GM12878 (cell line): ENCODE data around the gene ADAMTS2. TPM values are rescaled to one million over a fixed set of nuclear protein-coding genes. Genes with fewer than 3 reads are reported as not detected.

ENCODE experiments used
- ATAC-seq: fragments of 200-7000 bp; cut with Tn5 transposase; 3 replicates; pipeline ENCODE4 v1.9.1; 2020; ENCODE audit warnings: mild to moderate bottlenecking, moderate library complexity
- BruUV-seq: library from RNA; stranded (reverse); fragments of 400-500 nt; replicated peaks from 2 replicates; lab custom pipeline; 2021; lab: Mats Ljungman, UMichigan
- CTCF ChIA-PET: fragments of 300-600 bp; sonication (Branson Sonifier 250); formaldehyde crosslinking; extraction: SDS; loops from one replicate; lab custom pipeline; 2021; ENCODE audit warnings: inconsistent platforms; lab: Yijun Ruan, JAX
- POLR2A ChIA-PET: fragments of 350-600 bp; formaldehyde crosslinking; extraction: SDS; loops from one replicate; lab custom pipeline; 2021; ENCODE audit warnings: inconsistent platforms; lab: Charles Lee
- RAD21 ChIA-PET: fragments of 300-600 bp; sonication (Branson Sonifier 250); formaldehyde crosslinking; loops from one replicate; lab custom pipeline; 2023; ENCODE audit warnings: antibody characterized with exemption; ENCODE audit not compliant: unreplicated experiment; lab: Charles Lee
- SMC1A ChIA-PET: fragments of 300-600 bp; sonication (Branson Sonifier 250); formaldehyde crosslinking; loops from one replicate; lab custom pipeline; 2023; ENCODE audit not compliant: unreplicated experiment, uncharacterized antibody; lab: Charles Lee
- DNase-seq: peaks from one replicate; pipeline ENCODE4 v3.0.0-alpha.2; 2011; ENCODE audit warnings: low read depth, low spot score
- FAIRE-seq: peaks from 3 replicates; lab custom pipeline; 2011; peaks lifted over from hg19 to GRCh38; lab: Jason Lieb, UNC
- H2AFZ ChIP-seq: 2 replicates; pipeline ENCODE4 v1.6.0; 2011; ENCODE audit warnings: low read depth, low read length, control low read depth; ENCODE audit not compliant: control insufficient read depth
- H3K27ac ChIP-seq: 2 replicates; pipeline ENCODE4 v1.5.1; 2011; ENCODE audit warnings: control low read depth; ENCODE audit not compliant: control insufficient read depth, insufficient read depth
- H3K27me3 ChIP-seq, 2 experiments: replicated peaks in 1 of 2; 2 replicates each; pipeline versions ENCODE4 v1.6.0 to v1.6.1; 2011; ENCODE audit warnings: low read length in 1 of 2; ENCODE audit not compliant: control insufficient read depth in 2 of 2, insufficient read depth in 2 of 2
- H3K36me3 ChIP-seq, 2 experiments: 2 replicates each; pipeline ENCODE4 v1.5.1; 2011; ENCODE audit warnings: low read length in 1 of 2; ENCODE audit not compliant: control insufficient read depth in 2 of 2, insufficient read depth in 2 of 2
- H3K4me1 ChIP-seq: 2 replicates; pipeline ENCODE4 v1.6.1; 2011; ENCODE audit warnings: mild to moderate bottlenecking, low read length, moderate library complexity, mixed read lengths; ENCODE audit not compliant: control insufficient read depth, insufficient read depth
- H3K4me2 ChIP-seq: 2 replicates; pipeline ENCODE4 v1.6.0; 2011; ENCODE audit warnings: control low read depth; ENCODE audit not compliant: control insufficient read depth, insufficient read depth
- H3K4me3 ChIP-seq: fragments of 200-600 bp; sonication (generic); 2 replicates; pipeline ENCODE4 v1.5.1; 2016
- H3K79me2 ChIP-seq: 2 replicates; pipeline ENCODE4 v1.6.0; 2011; ENCODE audit warnings: low read length; ENCODE audit not compliant: control insufficient read depth, insufficient read depth
- H3K9ac ChIP-seq: 2 replicates; pipeline ENCODE4 v1.8.0; 2011; ENCODE audit warnings: low read length, control low read depth, mixed read lengths; ENCODE audit not compliant: control insufficient read depth, insufficient read depth
- H3K9me3 ChIP-seq: replicated peaks from 3 replicates; pipeline ENCODE4 v1.5.1; 2011; ENCODE audit warnings: mild to moderate bottlenecking, low read length; ENCODE audit not compliant: control insufficient read depth, insufficient read depth
- H4K20me1 ChIP-seq: 2 replicates; pipeline ENCODE4 v1.6.0; 2011; ENCODE audit not compliant: control insufficient read depth, insufficient read depth
- CHD1 ChIP-seq: IDR thresholded peaks from 2 replicates; pipeline ENCODE4 v1.6.1; 2012; ENCODE audit warnings: low read depth, low read length, improper control_type of control experiment
- CHD4 ChIP-seq: fragments of 200-600 bp; sonication (generic); IDR thresholded peaks from 2 replicates; pipeline ENCODE4 v1.6.1; 2016; ENCODE audit warnings: mild to moderate bottlenecking
- CUX1 ChIP-seq: IDR thresholded peaks from 2 replicates; pipeline ENCODE4 v1.6.1; 2012; ENCODE audit warnings: improper control_type of control experiment, low read depth, low read length; ENCODE audit not compliant: insufficient replicate concordance
- DPF2 ChIP-seq: fragments of 450-650 bp; IDR thresholded peaks from 2 replicates; pipeline ENCODE4 v1.6.1; 2017; ENCODE audit warnings: mild to moderate bottlenecking
- IKZF1 ChIP-seq: fragments of 450-650 bp; conservative IDR thresholded peaks from 2 replicates; pipeline ENCODE4 v1.6.1; 2017; ENCODE audit warnings: antibody characterized with exemption, mild to moderate bottlenecking
- MLLT1 ChIP-seq: fragments of 450-650 bp; IDR thresholded peaks from 2 replicates; pipeline ENCODE4 v1.6.1; 2016; ENCODE audit warnings: mild to moderate bottlenecking
- MTA3 ChIP-seq: IDR thresholded peaks from 2 replicates; pipeline ENCODE4 v1.6.1; 2012; ENCODE audit warnings: low read length, inconsistent platforms, borderline replicate concordance
- MXI1 ChIP-seq: fragments of 150-350 bp; IDR thresholded peaks from 2 replicates; pipeline ENCODE4 v1.6.1; 2011; ENCODE audit warnings: low read depth, mild to moderate bottlenecking, inconsistent platforms, low read length, improper control_type of control experiment
- NR2F1 ChIP-seq: fragments of 450-650 bp; conservative IDR thresholded peaks from 2 replicates; pipeline ENCODE4 v1.6.1; 2017; ENCODE audit warnings: mild to moderate bottlenecking
- TARDBP ChIP-seq: IDR thresholded peaks from 2 replicates; pipeline ENCODE4 v1.6.1; 2016; ENCODE audit warnings: borderline replicate concordance
- USF1 ChIP-seq: IDR thresholded peaks from 2 replicates; pipeline ENCODE4 v1.6.1; 2011; ENCODE audit warnings: borderline replicate concordance, low read depth, mild to moderate bottlenecking, moderate library complexity, mixed read lengths, low read length; ENCODE audit not compliant: insufficient read depth; ENCODE audit errors: extremely low read length
- WGBS: methylation state at CpG from one replicate; pipeline ENCODE4 v1.1.6; 2016; ENCODE audit warnings: low lambda C conversion rate; ENCODE audit not compliant: insufficient replicate concordance, insufficient coverage; ENCODE audit errors: missing lambda C conversion rate; 5-methylcytosine and 5-hydroxymethylcytosine counted together
- in situ Hi-C: fragments of 300-500 bp; cut with MboI; formaldehyde crosslinking; loops from 9 replicates; pipeline ENCODE4 v1.14.3; 2018; ENCODE audit warnings: mixed read lengths
- intact Hi-C: fragments of 100-400 bp; cut with micrococcal nuclease; formaldehyde crosslinking; loops from one replicate; pipeline ENCODE4 v1.14.2; 2022; ENCODE audit not compliant: unreplicated experiment
- polyA plus RNA-seq, 11 experiments: library from polyadenylated mRNA; depleted of rRNA in 4 of 11; unstranded in 6 of 11; stranded (reverse) in 5 of 11; fragments of >200 nt; fragmentation: Nextera tagmentation in 4 of 11; fragmentation: Illumina TruSeq in 1 of 11; extraction: Ambion mirVana in 4 of 11; extraction: Trizol in 1 of 11; gene quantifications; 1 replicate in 1 of 11; 2 replicates in 10 of 11; pipeline versions ENCODE4 v1.2.1 to v1.2.3, GENCODE V29; 2011 to 2016; ENCODE audit warnings: inconsistent platforms in 2 of 11, missing spikeins in 2 of 11, low read depth in 1 of 11
- total RNA-seq, 4 experiments: library from RNA; depleted of rRNA in 3 of 4; stranded (reverse); fragments of >200 nt in 3 of 4; fragmentation: Illumina TruSeq in 1 of 4; extraction: Trizol in 1 of 4; gene quantifications; 2 replicates each; pipeline versions ENCODE4 v1.2.1 to v1.2.3, GENCODE V29; 2013 to 2021
- TF ChIP-seq, protein P1 (sequence below): IDR thresholded peaks from 2 replicates; pipeline ENCODE4 v1.6.1; 2011; ENCODE audit warnings: borderline replicate concordance, low read depth, mild to moderate bottlenecking, moderate library complexity, low read length; ENCODE audit not compliant: insufficient read depth, poor library complexity, severe bottlenecking

The ADAMTS2 gene
- total and polyA plus RNA-seq, 10 of the 15 experiments (the other 5 are each of a cell fraction or from before 2014, with no cell fraction given) = 0.03 to 0.05 TPM; not detected in 8

GRCh38 chr5:179306191-179307012, 38.9 kb downstream of the ADAMTS2 start:
- H2AFZ ChIP-seq = no peak overlapping the region
- no peaks in the 10 kb centered on the region for H4K20me1 ChIP-seq
- no peak for DNase-seq
- ATAC-seq = no peak
- no peak for FAIRE-seq
- no peak overlapping the region for H3K4me2 ChIP-seq
- in situ Hi-C loops = no loop called here
- BruUV-seq = no TSS peak
- no peak overlapping the region for H3K4me3 ChIP-seq
- H3K9ac ChIP-seq = no peak overlapping the region
- CTCF ChIA-PET = no interaction called here
- RAD21 ChIA-PET = no interaction called here
- no peaks in the 10 kb centered on the region for H3K4me1 ChIP-seq
- 15% methylated on average over 7 of the region's 7 CpGs for WGBS
- H3K27ac ChIP-seq = no peak overlapping the region
- H3K36me3 ChIP-seq = no peaks in the 10 kb centered on the region
- H3K27me3 ChIP-seq = no peaks in the 10 kb centered on the region
- H3K9me3 ChIP-seq = no peaks in the 10 kb centered on the region; the same call in 2 of the 3 replicates
- SMC1A ChIA-PET = no interaction called here
- H3K79me2 ChIP-seq = no peaks in the 10 kb centered on the region
- POLR2A ChIA-PET = no interaction called here
- intact Hi-C loops = no loop called here
- TF ChIP-seq CUX1 (no peak), USF1 (no peak), DPF2 (no peak), CHD1 (no peak), MXI1 (no peak), CHD4 (no peak), TARDBP (no peak), MTA3 (no peak), NR2F1 (no peak), MLLT1 (no peak), IKZF1 (no peak)
- TF ChIP-seq, protein P1, sequence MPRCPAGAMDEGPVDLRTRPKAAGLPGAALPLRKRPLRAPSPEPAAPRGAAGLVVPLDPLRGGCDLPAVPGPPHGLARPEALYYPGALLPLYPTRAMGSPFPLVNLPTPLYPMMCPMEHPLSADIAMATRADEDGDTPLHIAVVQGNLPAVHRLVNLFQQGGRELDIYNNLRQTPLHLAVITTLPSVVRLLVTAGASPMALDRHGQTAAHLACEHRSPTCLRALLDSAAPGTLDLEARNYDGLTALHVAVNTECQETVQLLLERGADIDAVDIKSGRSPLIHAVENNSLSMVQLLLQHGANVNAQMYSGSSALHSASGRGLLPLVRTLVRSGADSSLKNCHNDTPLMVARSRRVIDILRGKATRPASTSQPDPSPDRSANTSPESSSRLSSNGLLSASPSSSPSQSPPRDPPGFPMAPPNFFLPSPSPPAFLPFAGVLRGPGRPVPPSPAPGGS = no peak
